ENCODE results near the gene HOXA9. TPM values are rescaled to one million over a fixed set of nuclear protein-coding genes. Genes with fewer than 3 reads are reported as not detected.
A peak's percentile ranks its signal among the peaks of the same experiment; 100 is the strongest.

The HOXA9 gene
- total RNA-seq, 2 experiments from 2014 or later = not detected

GRCh38 chr7:27173956-27174873 is 8.9 kb upstream of the HOXA9 start, which contains the start of gene HOXA10:
HOXA10 (minus strand) TSS chr7:27174320; CDS start chr7:27174306, 14 bp downstream.
- H3K9me3 Mint-ChIP-seq = no peaks in the 10 kb centered on the region
- no peaks in the 10 kb centered on the region for H3K36me3 Mint-ChIP-seq
- peaks cover 9% of the 10 kb centered on the region for H3K4me1 Mint-ChIP-seq
- no peak for ATAC-seq (ENCODE audit: low read depth)
- no peak within 1 kb of the TSS for H3K27ac Mint-ChIP-seq
- POLR2A ChIA-PET = interaction anchor here (0.9 kb wide), 1 partner anchor 13 kb away, joined by 3 read pairs; no protein-coding TSS in a partner anchor
- peak within 1 kb of the TSS; percentile 35 for H3K4me3 Mint-ChIP-seq
- peaks cover 66% of the 10 kb centered on the region for H3K27me3 Mint-ChIP-seq
- peak; percentile 30 for DNase-seq

GRCh38 chr7:27173511-27173955 is 8.2 kb upstream of the HOXA9 start:
- POLR2A ChIA-PET = interaction anchor here (0.9 kb wide), 1 partner anchor 14 kb away, joined by 3 read pairs; no protein-coding TSS in a partner anchor
- H3K27ac Mint-ChIP-seq = no peak overlapping the region
- peak; percentile 50 for DNase-seq

GRCh38 chr7:27172823-27173510 is 7.6 kb upstream of the HOXA9 start:
- H3K27me3 Mint-ChIP-seq = peaks cover 66% of the 10 kb centered on the region
- H3K9me3 Mint-ChIP-seq = no peaks in the 10 kb centered on the region
- no peak for DNase-seq
- ATAC-seq (ENCODE audit: low read depth) = no peak
- H3K36me3 Mint-ChIP-seq = peaks cover 3% of the 10 kb centered on the region
- peaks cover 9% of the 10 kb centered on the region for H3K4me1 Mint-ChIP-seq
- H3K27ac Mint-ChIP-seq = no peak overlapping the region
- POLR2A ChIA-PET = interaction anchor here (0.9 kb wide), 1 partner anchor 14 kb away, joined by 3 read pairs; no protein-coding TSS in a partner anchor
- H3K4me3 Mint-ChIP-seq = peak overlapping the region; percentile 19

More at GRCh38 chr7:27173511-27173955, 8.2 kb upstream of the HOXA9 start:
- Mint-ChIP-seq H3K27me3 (peaks cover 66% of the 10 kb centered on the region), H3K36me3 (peaks cover 3% of the 10 kb centered on the region), H3K9me3 (no peaks in the 10 kb centered on the region), H3K4me1 (peaks cover 9% of the 10 kb centered on the region), H3K4me3 (no peak overlapping the region)
- peak; percentile 39 for ATAC-seq (ENCODE audit: low read depth)

GRCh38 chr7:27172315-27172774 is 7.0 kb upstream of the HOXA9 start:
- peak overlapping the region; percentile 67 for H3K27ac Mint-ChIP-seq

GRCh38 chr7:27171637-27172314 is 6.4 kb upstream of the HOXA9 start:
- Mint-ChIP-seq H3K27ac (peak overlapping the region; percentile 67), H3K36me3 (peaks cover 5% of the 10 kb centered on the region), H3K4me3 (peak overlapping the region; percentile 50), H3K27me3 (peaks cover 69% of the 10 kb centered on the region), H3K4me1 (peaks cover 12% of the 10 kb centered on the region), H3K9me3 (no peaks in the 10 kb centered on the region)
- DNase-seq (peak; percentile 34), ATAC-seq (ENCODE audit: low read depth) (no peak)
- POLR2A ChIA-PET = no interaction called here

More at GRCh38 chr7:27172315-27172774, 7.0 kb upstream of the HOXA9 start:
- Mint-ChIP-seq H3K9me3 (no peaks in the 10 kb centered on the region), H3K36me3 (peaks cover 3% of the 10 kb centered on the region), H3K4me3 (peak overlapping the region; percentile 50), H3K4me1 (peaks cover 9% of the 10 kb centered on the region), H3K27me3 (peaks cover 66% of the 10 kb centered on the region)
- ATAC-seq (ENCODE audit: low read depth) (no peak), DNase-seq (peak; percentile 31)
- POLR2A ChIA-PET = no interaction called here

GRCh38 chr7:27171325-27171636 is 5.9 kb upstream of the HOXA9 start:
- H3K27ac Mint-ChIP-seq = peak overlapping the region; percentile 65
- no peak overlapping the region for H3K4me3 Mint-ChIP-seq
- peaks cover 74% of the 10 kb centered on the region for H3K27me3 Mint-ChIP-seq
- H3K4me1 Mint-ChIP-seq = peaks cover 12% of the 10 kb centered on the region
- DNase-seq (no peak), ATAC-seq (ENCODE audit: low read depth) (no peak)
- POLR2A ChIA-PET = no interaction called here
- H3K36me3 Mint-ChIP-seq = peaks cover 5% of the 10 kb centered on the region
- H3K9me3 Mint-ChIP-seq = no peaks in the 10 kb centered on the region

- ATAC-seq (ENCODE audit: low read depth) (no peak), DNase-seq (no peak)
- Mint-ChIP-seq H3K27me3 (peaks cover 77% of the 10 kb centered on the region), H3K27ac (no peak overlapping the region), H3K9me3 (no peaks in the 10 kb centered on the region), H3K4me1 (peaks cover 14% of the 10 kb centered on the region), H3K36me3 (peaks cover 5% of the 10 kb centered on the region), H3K4me3 (no peak overlapping the region)
- POLR2A ChIA-PET = no interaction called here
Measured at GRCh38 chr7:27170426-27171324, 5.3 kb upstream of the HOXA9 start.

- no peak overlapping the region for H3K27ac Mint-ChIP-seq
- no peaks in the 10 kb centered on the region for H3K9me3 Mint-ChIP-seq
- POLR2A ChIA-PET = no interaction called here
- peak; percentile 33 for DNase-seq
- H3K36me3 Mint-ChIP-seq = peaks cover 5% of the 10 kb centered on the region
- H3K4me3 Mint-ChIP-seq = no peak overlapping the region
- peaks cover 14% of the 10 kb centered on the region for H3K4me1 Mint-ChIP-seq
- peaks cover 73% of the 10 kb centered on the region for H3K27me3 Mint-ChIP-seq
- no peak for ATAC-seq (ENCODE audit: low read depth)
Measured at GRCh38 chr7:27169658-27170425, 4.5 kb upstream of the HOXA9 start.

GRCh38 chr7:27168265-27168947 is 3.1 kb upstream of the HOXA9 start:
- Mint-ChIP-seq H3K4me1 (peaks cover 14% of the 10 kb centered on the region), H3K9me3 (no peaks in the 10 kb centered on the region), H3K27me3 (peaks cover 80% of the 10 kb centered on the region), H3K36me3 (peaks cover 5% of the 10 kb centered on the region), H3K4me3 (no peak overlapping the region), H3K27ac (peak overlapping the region; percentile 60)
- DNase-seq (peak; percentile 39), ATAC-seq (ENCODE audit: low read depth) (no peak)
- POLR2A ChIA-PET = no interaction called here

- Mint-ChIP-seq H3K27ac (no peak overlapping the region), H3K4me1 (peaks cover 14% of the 10 kb centered on the region), H3K36me3 (peaks cover 5% of the 10 kb centered on the region), H3K4me3 (no peak overlapping the region), H3K9me3 (no peaks in the 10 kb centered on the region), H3K27me3 (peaks cover 86% of the 10 kb centered on the region)
- ATAC-seq (ENCODE audit: low read depth) (no peak), DNase-seq (peak; percentile 9)
- POLR2A ChIA-PET = no interaction called here
Measured at GRCh38 chr7:27167916-27168264, 2.6 kb upstream of the HOXA9 start.

Data from activated naive CD8-positive, alpha-beta T cell treated with anti-CD3 and anti-CD28 coated beads, Interleukin-2, amount 10 ng/mL, durations not matched to agents 7 days and 5 days (primary cell).